Left lung (tissue), 10 donors: ENCODE data around the gene PTDSS2. TPM values are rescaled to one million over a fixed set of nuclear protein-coding genes. Genes with fewer than 3 reads are reported as not detected.
"Not testable (repeated sequence)": the region's sequence is repeated elsewhere in the genome, so short reads cannot be mapped to it uniquely, and the experiment has no call there.

ENCODE experiments used
- ATAC-seq: fragments of 200-7000 bp; cut with Tn5 transposase; one replicate; pipeline ENCODE4 v1.9.1; 2020; ENCODE audit warnings: moderate library complexity
- DNase-seq, 4 donors: peaks; one replicate each; pipeline ENCODE4 v3.0.0-alpha.2; 2013 to 2020
- H3K27ac ChIP-seq, 2 donors: fragments of 200-600 bp; sonication (generic) in 1 of 2; one replicate each; pipeline versions ENCODE4 v1.5.0 to v1.8.0; 2020 to 2021
- H3K27me3 ChIP-seq, 2 donors: fragments of 200-600 bp; sonication (generic) in 1 of 2; one replicate each; pipeline versions ENCODE4 v1.5.0 to v1.8.0; 2020 to 2021
- H3K36me3 ChIP-seq, 2 donors: fragments of 200-600 bp; sonication (generic) in 1 of 2; one replicate each; pipeline versions ENCODE4 v1.5.0 to v1.8.0; 2020 to 2021
- H3K4me1 ChIP-seq, 2 donors: fragments of 200-600 bp; one replicate each; pipeline ENCODE4 v1.8.0; 2021
- H3K4me3 ChIP-seq, 2 donors: fragments of 200-600 bp; sonication (generic) in 1 of 2; one replicate each; pipeline versions ENCODE4 v1.5.0 to v1.8.0; 2020 to 2021; ENCODE audit warnings: mild to moderate bottlenecking in 1 of 2
- H3K9me3 ChIP-seq, 2 donors: fragments of 200-600 bp; sonication (generic) in 1 of 2; one replicate each; pipeline versions ENCODE4 v1.5.0 to v1.8.0; 2020 to 2021
- intact Hi-C, 2 donors: fragments of 100-400 bp; cut with DNase I; formaldehyde crosslinking; loops; one replicate each; pipeline versions ENCODE4 v1.11.2 to v1.14.2; 2022
- polyA plus RNA-seq, 6 donors: library from polyadenylated mRNA; unstranded; fragments of 120-200 nt; gene quantifications; one replicate each; pipeline ENCODE4 v1.2.1, GENCODE V29; 2013; ENCODE audit not compliant: insufficient read length in 6 of 6
- total RNA-seq, 2 donors: library from RNA; stranded (reverse); fragmentation: NEBNext Ultra II Directional; extraction: Animal tissue kit (Norgen Biotek cat#: 25700); gene quantifications; one replicate each; pipeline ENCODE4 v1.2.1, GENCODE V29; 2021
- TF ChIP-seq, protein P1 (sequence below), 2 donors: fragments of 200-600 bp; sonication (generic) in 1 of 2; IDR thresholded peaks; one replicate each; pipeline versions ENCODE4 v1.5.0 to v1.8.0; 2021; ENCODE audit warnings: antibody characterized with exemption in 2 of 2
- donor health status: DM: no; HTN: yes; CAD: no.
- donor health status: DM: no; HTN: no; CAD: no.

Gene PTDSS2
- total and polyA plus RNA-seq, 8 donors, result 21.5 to 30.3 (median 25.7) TPM

GRCh38 chr11:434496-434895 is 15.6 kb upstream of the PTDSS2 start:
- H3K27ac ChIP-seq, result no peak overlapping the region
- DNase-seq (peak in 1 of 4 donors; percentile 73), ATAC-seq (no peak)
- TF ChIP-seq, protein P1, sequence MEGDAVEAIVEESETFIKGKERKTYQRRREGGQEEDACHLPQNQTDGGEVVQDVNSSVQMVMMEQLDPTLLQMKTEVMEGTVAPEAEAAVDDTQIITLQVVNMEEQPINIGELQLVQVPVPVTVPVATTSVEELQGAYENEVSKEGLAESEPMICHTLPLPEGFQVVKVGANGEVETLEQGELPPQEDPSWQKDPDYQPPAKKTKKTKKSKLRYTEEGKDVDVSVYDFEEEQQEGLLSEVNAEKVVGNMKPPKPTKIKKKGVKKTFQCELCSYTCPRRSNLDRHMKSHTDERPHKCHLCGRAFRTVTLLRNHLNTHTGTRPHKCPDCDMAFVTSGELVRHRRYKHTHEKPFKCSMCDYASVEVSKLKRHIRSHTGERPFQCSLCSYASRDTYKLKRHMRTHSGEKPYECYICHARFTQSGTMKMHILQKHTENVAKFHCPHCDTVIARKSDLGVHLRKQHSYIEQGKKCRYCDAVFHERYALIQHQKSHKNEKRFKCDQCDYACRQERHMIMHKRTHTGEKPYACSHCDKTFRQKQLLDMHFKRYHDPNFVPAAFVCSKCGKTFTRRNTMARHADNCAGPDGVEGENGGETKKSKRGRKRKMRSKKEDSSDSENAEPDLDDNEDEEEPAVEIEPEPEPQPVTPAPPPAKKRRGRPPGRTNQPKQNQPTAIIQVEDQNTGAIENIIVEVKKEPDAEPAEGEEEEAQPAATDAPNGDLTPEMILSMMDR (IDR thresholded peaks at IDR 0.05), result no peak
- H3K4me1 ChIP-seq, result no peaks in the 10 kb centered on the region
- H3K36me3 ChIP-seq, result no peaks in the 10 kb centered on the region
- no peaks in the 10 kb centered on the region for H3K9me3 ChIP-seq
- H3K4me3 ChIP-seq, result no peak overlapping the region
- intact Hi-C loops, result no loop called here
- no peaks in the 10 kb centered on the region for H3K27me3 ChIP-seq

- DNase-seq, H3K9me3 ChIP-seq, intact Hi-C loops, H3K27me3 ChIP-seq, H3K36me3 ChIP-seq, H3K4me1 ChIP-seq, H3K4me3 ChIP-seq, H3K27ac ChIP-seq, ATAC-seq: not testable (repeated sequence)
Measured at GRCh38 chr11:434999-435740, 14.9 kb upstream of the PTDSS2 start.

DNA sequence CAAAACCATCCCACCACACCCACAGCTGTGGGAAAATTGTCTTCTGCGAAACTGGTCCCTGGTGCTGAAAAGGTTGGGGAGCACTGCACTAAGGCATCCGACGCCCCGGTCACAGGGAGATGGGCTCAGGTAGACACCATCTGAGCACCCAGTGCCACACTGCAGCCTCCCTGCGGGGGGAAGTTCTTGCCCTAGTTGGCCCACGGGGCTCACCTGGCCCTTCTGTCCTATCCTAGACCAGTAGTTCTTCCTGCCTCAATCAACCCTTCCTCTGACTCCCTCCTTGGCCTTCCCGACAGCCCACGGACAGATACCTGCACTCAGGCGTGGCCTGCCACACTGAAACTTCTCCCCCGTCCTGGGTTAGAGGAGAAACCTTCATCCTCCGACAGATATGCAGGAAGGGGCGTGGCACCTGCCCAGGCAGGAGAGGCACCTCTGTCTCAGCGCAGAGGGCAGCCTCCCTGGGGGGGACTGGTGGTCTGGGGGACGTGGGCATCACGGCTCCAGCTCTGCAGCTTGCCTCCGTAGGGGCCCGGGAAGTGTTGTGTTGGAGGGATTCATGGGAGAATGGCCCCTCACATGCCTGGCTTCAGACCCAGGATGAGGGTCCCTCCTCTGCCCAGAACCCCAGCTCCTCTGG is 12.7 kb upstream of the PTDSS2 start:
- Histone ChIP-seq H3K27me3 (peaks cover 0 to 22% of the 10 kb centered on the region in 2 donors), H3K27ac (no peak overlapping the region)

DNA sequence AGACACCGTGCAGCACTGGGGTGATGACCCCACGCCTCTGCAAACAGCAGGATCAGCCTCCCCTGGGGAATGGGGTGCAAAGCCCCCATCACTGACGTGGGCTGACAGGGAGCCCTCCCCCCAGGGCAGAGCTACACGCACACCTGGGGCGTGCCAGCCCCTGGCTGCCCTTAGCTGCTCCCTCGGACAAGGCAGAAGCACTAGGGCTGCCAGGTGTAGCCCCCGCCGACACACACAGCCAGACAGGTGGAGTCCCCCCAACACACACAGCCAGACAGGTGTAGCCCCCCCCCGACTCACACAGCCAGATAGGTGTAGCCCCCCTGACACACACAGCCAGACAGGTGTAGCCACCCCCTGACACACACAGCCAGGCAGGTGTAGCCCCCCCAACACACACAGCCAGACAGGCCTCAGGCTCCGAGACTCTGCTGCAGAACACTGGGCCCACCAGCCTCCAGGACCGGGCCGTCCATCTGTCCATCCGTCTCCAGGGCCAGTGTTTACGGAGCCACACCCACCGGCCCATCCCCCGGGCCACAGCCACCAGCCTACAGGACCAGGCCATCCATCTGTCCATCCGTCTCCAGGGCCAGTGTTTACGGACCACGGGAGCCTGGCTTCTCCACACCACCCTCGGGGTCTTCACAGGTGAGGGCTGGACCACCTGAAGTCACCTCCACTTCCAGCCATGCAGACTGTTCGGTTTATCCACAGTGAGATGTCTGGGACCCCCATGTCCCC is 11.8 kb upstream of the PTDSS2 start:
- intact Hi-C loops, result no loop called here
- TF ChIP-seq, protein P1 (IDR thresholded peaks at IDR 0.05), result no peak
- H3K4me3 ChIP-seq, result no peak overlapping the region
- no peaks in the 10 kb centered on the region for H3K36me3 ChIP-seq
- peaks cover 0 to 27% of the 10 kb centered on the region in 2 donors for H3K27me3 ChIP-seq
- H3K9me3 ChIP-seq, result no peaks in the 10 kb centered on the region
- H3K27ac ChIP-seq, result no peak overlapping the region
- DNase-seq (peak in 1 of 4 donors; percentile 63), ATAC-seq (no peak)
- H3K4me1 ChIP-seq, result peaks cover 0 to 18% of the 10 kb centered on the region in 2 donors

More for the DNA sequence above, 12.7 kb upstream of the PTDSS2 start:
- DNase-seq, result peak in 1 of 4 donors; percentile 63
- intact Hi-C loops, result no loop called here
- H3K4me1 ChIP-seq, result peaks cover 0 to 18% of the 10 kb centered on the region in 2 donors
- TF ChIP-seq, protein P1 (IDR thresholded peaks at IDR 0.05), result no peak
- H3K4me3 ChIP-seq, result no peak overlapping the region
- ATAC-seq, result no peak
- H3K9me3 ChIP-seq, result no peaks in the 10 kb centered on the region
- no peaks in the 10 kb centered on the region for H3K36me3 ChIP-seq

DNA sequence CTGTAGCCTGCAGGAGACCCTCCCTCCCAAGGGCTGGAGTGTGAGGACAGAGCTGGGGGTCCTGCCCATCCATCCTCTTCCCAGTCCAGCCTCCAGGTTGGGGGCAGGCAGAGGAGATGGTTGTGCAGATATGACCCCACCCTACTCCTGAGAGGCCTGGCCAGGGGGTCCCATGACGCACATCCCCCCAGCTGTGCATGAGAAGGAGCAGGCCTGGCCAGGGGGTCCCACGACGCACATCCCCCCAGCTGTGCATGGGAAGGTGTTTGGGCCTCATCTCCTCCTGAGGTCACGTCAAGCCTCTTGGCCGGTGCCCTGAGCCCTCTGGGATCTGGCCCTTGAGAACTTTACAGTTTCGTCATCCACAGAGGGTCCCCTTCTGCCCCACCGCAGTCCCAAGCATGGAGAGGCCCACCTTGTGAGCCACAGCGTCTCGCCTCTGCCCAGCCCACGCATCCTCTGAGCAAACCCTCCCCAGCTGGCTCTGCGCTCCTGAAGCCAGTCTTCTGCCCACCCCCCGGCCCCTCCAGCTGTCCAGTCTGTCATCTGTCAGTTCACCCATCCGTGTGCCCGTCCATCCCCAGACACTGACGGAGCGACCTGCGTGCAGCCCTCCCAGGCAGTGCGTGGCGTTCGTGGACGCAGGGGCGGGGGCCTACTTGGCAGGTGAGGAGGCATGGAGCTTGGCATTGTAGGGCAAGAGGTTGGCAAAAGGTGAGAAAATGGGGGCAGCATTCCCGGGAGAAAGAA is 10.6 kb upstream of the PTDSS2 start:
- Histone ChIP-seq H3K27me3 (peaks cover 0 to 37% of the 10 kb centered on the region in 2 donors), H3K27ac (no peak overlapping the region), H3K4me1 (peaks cover 0 to 21% of the 10 kb centered on the region in 2 donors), H3K9me3 (no peaks in the 10 kb centered on the region), H3K36me3 (no peaks in the 10 kb centered on the region), H3K4me3 (no peak overlapping the region)
- TF ChIP-seq, protein P1 (IDR thresholded peaks at IDR 0.05), result no peak
- ATAC-seq, result no peak
- intact Hi-C loops, result no loop called here
- DNase-seq, result peak in 1 of 4 donors; percentile 78
